HG03439 (cell line): ENCODE measurements around the gene TLR8.
"Not testable (repeated sequence)": the region's sequence is repeated elsewhere in the genome, so short reads cannot be mapped to it uniquely, and the experiment has no call there.

Experiments
- ATAC-seq: cut with Tn5 transposase; IDR thresholded peaks from one replicate; pipeline ENCODE4 v1.9.1; 2021; ENCODE audit warnings: mild to moderate bottlenecking, moderate library complexity; ENCODE audit not compliant: unreplicated experiment

TLR8 gene

GRCh38 chrX:12895866-12896265 is 10.6 kb upstream of the TLR8 start:
- no peak for ATAC-seq

- no peak for ATAC-seq
These were observed 9.5 kb upstream of the TLR8 start for GRCh38 chrX:12896935-12897334.

GRCh38 chrX:12898073-12898472 is 8.3 kb upstream of the TLR8 start:
- no peak for ATAC-seq

- ATAC-seq: no peak
These were observed 6.9 kb upstream of the TLR8 start for GRCh38 chrX:12899506-12899905.

- no peak for ATAC-seq
These were observed 4.9 kb upstream of the TLR8 start for GRCh38 chrX:12901486-12901885.

GRCh38 chrX:12903646-12904045 is 2.8 kb upstream of the TLR8 start:
- ATAC-seq: no peak

GRCh38 chrX:12910423-12911121 is 4.2 kb downstream of the TLR8 start:
- no peak for ATAC-seq

- ATAC-seq: no peak
These were observed 4.7 kb downstream of the TLR8 start for GRCh38 chrX:12911122-12911470.

- ATAC-seq: no peak
These were observed 6.5 kb downstream of the TLR8 start for GRCh38 chrX:12912791-12913482.

- ATAC-seq: no peak
These were observed 11.3 kb downstream of the TLR8 start for GRCh38 chrX:12917753-12918152.

- ATAC-seq: no peak
These were observed 12.6 kb downstream of the TLR8 start for GRCh38 chrX:12919051-12919450.

- no peak for ATAC-seq
These were observed 13.2 kb downstream of the TLR8 start for GRCh38 chrX:12919620-12920019.

- ATAC-seq: no peak
These were observed 14.6 kb downstream of the TLR8 start for GRCh38 chrX:12920990-12921389.

- ATAC-seq: no peak
These were observed 15.6 kb downstream of the TLR8 start for GRCh38 chrX:12921886-12922598.

GRCh38 chrX:12922599-12922919 is 16.1 kb downstream of the TLR8 start:
- no peak for ATAC-seq

GRCh38 chrX:12929701-12930100 is 23.3 kb downstream of the TLR8 start:
- no peak for ATAC-seq

- ATAC-seq: no peak
These were observed 23.7 kb downstream of the TLR8 start for GRCh38 chrX:12930150-12930549.

GRCh38 chrX:12932244-12932643 is 25.8 kb downstream of the TLR8 start:
- no peak for ATAC-seq

GRCh38 chrX:12934850-12935249 is 28.4 kb downstream of the TLR8 start:
- ATAC-seq: no peak

- no peak for ATAC-seq
These were observed 30.5 kb downstream of the TLR8 start for GRCh38 chrX:12936947-12937346.

- not testable (repeated sequence) for ATAC-seq
These were observed 34.1 kb downstream of the TLR8 start for GRCh38 chrX:12940471-12940870.

- not testable (repeated sequence) for ATAC-seq
These were observed 37.2 kb downstream of the TLR8 start for GRCh38 chrX:12943592-12943991.
